ENCODE measurements around the gene RIMBP2.

Gene RIMBP2

GRCh38 chr12:130619385-130620001 lies 96.6 kb downstream of the RIMBP2 start:
- H2BK120ac ChIP-seq (ENCODE audit: low read depth, low read length), result no peak overlapping the region
- DNase-seq (ENCODE audit: low spot score), result no peak
- no peak overlapping the region for H3K4ac ChIP-seq (ENCODE audit: low read length)
- peaks cover 0 to 2% (median 0%) of the 10 kb centered on the region in 3 experiments for H3K27me3 ChIP-seq (ENCODE audit: control insufficient read depth in 3 of 3, insufficient read depth in 3 of 3, low read depth in 1 of 3, low read length in 3 of 3)
- peaks cover 0 to 9% of the 10 kb centered on the region in 2 donors for H3K9me3 ChIP-seq (replicated peaks in 1 of 2; ENCODE audit: control insufficient read depth in 2 of 2, insufficient read depth in 1 of 2, low read depth in 1 of 2, low read length in 2 of 2)
- H3K36me3 ChIP-seq (replicated peaks in 1 of 2; ENCODE audit: control insufficient read depth in 2 of 2, insufficient read depth in 2 of 2, low read length in 2 of 2), result no peaks in the 10 kb centered on the region
- H4K8ac ChIP-seq (ENCODE audit: low read depth, low read length), result no peak overlapping the region
- WGBS, 2 donors (ENCODE audit: extremely low coverage in 2 of 2, insufficient read length in 2 of 2, insufficient replicate concordance in 1 of 2), result no CpG with 5 or more reads among the region's 16 CpGs
- H3K4me3 ChIP-seq (ENCODE audit: low read length in 2 of 2), result no peak overlapping the region
- H3K4me2 ChIP-seq (ENCODE audit: insufficient read depth, low read length, poor library complexity, severe bottlenecking), result no peak overlapping the region
- H3K4me1 ChIP-seq (ENCODE audit: control insufficient read depth in 2 of 2, insufficient read depth in 1 of 2, low read depth in 1 of 2, low read length in 2 of 2), result peaks cover 0 to 3% of the 10 kb centered on the region in 2 donors
- no peak overlapping the region for H3K27ac ChIP-seq (replicated peaks; ENCODE audit: low read length)
- H3K14ac ChIP-seq (ENCODE audit: low read length), result no peak overlapping the region
- H2BK5ac ChIP-seq (ENCODE audit: low read length), result peak overlapping the region; percentile 31
- H2AK5ac ChIP-seq (ENCODE audit: low read depth, low read length), result peak overlapping the region; percentile 40
- no peaks in the 10 kb centered on the region for H3K79me1 ChIP-seq (ENCODE audit: low read depth, low read length)
- H2AFZ ChIP-seq (ENCODE audit: low read length), result no peak overlapping the region
- no peak overlapping the region for H3K9ac ChIP-seq (ENCODE audit: low read depth, low read length, poor library complexity)
- no peak overlapping the region for H3K23ac ChIP-seq (ENCODE audit: low read depth, low read length, poor library complexity)
- no peak overlapping the region for H4K91ac ChIP-seq (ENCODE audit: low read depth, low read length, poor library complexity)
- H2BK15ac ChIP-seq (ENCODE audit: low read length), result no peak overlapping the region
- H2BK12ac ChIP-seq (ENCODE audit: low read length), result no peak overlapping the region
- no peak overlapping the region for H3K18ac ChIP-seq (ENCODE audit: low read length)

DNA sequence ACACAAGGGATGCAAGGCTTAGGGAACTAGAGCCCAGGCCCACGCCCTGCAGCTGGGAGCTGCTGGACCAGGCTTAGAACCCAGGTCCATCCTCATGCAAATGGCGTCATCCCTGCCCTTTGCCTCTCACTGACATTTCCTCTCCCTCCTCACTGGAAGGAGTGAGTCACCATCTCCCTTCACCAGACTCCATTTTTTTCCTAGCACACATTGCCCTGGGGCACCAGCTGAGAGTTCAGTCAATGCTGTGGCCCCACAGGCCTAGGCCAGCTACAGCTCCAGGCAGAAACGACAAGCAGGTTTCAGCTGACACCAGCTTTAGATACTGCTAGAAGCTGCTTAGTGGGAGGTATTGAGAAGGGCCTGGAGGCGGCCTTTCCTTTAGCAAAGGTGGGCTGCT lies 98.9 kb downstream of the RIMBP2 start:
- Histone ChIP-seq H3K18ac (ENCODE audit: low read length) (no peak overlapping the region), H2BK12ac (ENCODE audit: low read length) (no peak overlapping the region), H3K9me3 (replicated peaks in 1 of 2; ENCODE audit: control insufficient read depth in 2 of 2, insufficient read depth in 1 of 2, low read depth in 1 of 2, low read length in 2 of 2) (peaks cover 0 to 6% of the 10 kb centered on the region in 2 donors), H3K4me2 (ENCODE audit: insufficient read depth, low read length, poor library complexity, severe bottlenecking) (no peak overlapping the region), H3K14ac (ENCODE audit: low read length) (no peak overlapping the region), H2AK5ac (ENCODE audit: low read depth, low read length) (no peak overlapping the region), H3K4me3 (ENCODE audit: low read length in 2 of 2) (no peak overlapping the region), H3K27me3 (ENCODE audit: control insufficient read depth in 3 of 3, insufficient read depth in 3 of 3, low read depth in 1 of 3, low read length in 3 of 3) (peaks cover 0 to 2% (median 0%) of the 10 kb centered on the region in 3 experiments), H4K91ac (ENCODE audit: low read depth, low read length, poor library complexity) (no peak overlapping the region), H3K23ac (ENCODE audit: low read depth, low read length, poor library complexity) (no peak overlapping the region), H3K4ac (ENCODE audit: low read length) (no peak overlapping the region), H3K79me1 (ENCODE audit: low read depth, low read length) (no peaks in the 10 kb centered on the region), H3K27ac (replicated peaks; ENCODE audit: low read length) (no peak overlapping the region), H2BK15ac (ENCODE audit: low read length) (no peak overlapping the region), H3K36me3 (replicated peaks in 1 of 2; ENCODE audit: control insufficient read depth in 2 of 2, insufficient read depth in 2 of 2, low read length in 2 of 2) (no peaks in the 10 kb centered on the region), H3K9ac (ENCODE audit: low read depth, low read length, poor library complexity) (no peak overlapping the region), H2BK120ac (ENCODE audit: low read depth, low read length) (no peak overlapping the region), H2AFZ (ENCODE audit: low read length) (no peak overlapping the region), H2BK5ac (ENCODE audit: low read length) (no peak overlapping the region), H3K4me1 (ENCODE audit: control insufficient read depth in 2 of 2, insufficient read depth in 1 of 2, low read depth in 1 of 2, low read length in 2 of 2) (peaks cover 0 to 3% of the 10 kb centered on the region in 2 donors), H4K8ac (ENCODE audit: low read depth, low read length) (no peak overlapping the region)
- no CpG with 5 or more reads among the region's 4 CpGs for WGBS, 2 donors (ENCODE audit: extremely low coverage in 2 of 2, insufficient read length in 2 of 2, insufficient replicate concordance in 1 of 2)
- DNase-seq (ENCODE audit: low spot score), result no peak

DNA sequence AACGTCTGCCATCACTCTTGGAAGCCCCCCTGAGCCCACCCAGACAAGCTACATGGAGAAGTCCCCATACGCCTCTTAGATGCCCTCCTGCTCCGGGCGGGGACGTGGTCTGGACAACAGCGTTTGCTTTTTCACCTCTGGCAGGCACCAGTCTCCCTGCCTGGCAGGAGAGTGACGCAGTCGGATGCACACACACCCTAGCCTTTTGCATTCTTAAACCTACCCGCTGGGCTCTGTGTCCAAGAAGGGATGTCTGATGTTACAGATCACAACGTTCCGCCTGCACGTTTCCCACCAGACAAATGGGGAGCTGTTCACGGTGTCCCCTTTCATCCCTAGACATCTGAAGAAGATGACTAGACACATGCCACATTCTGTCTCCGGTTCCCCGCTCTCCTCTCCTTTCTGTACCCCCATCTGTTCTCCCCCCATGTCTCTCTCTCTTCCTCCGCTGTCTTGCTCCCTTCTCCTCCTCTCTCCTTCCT lies 100.2 kb downstream of the RIMBP2 start:
- no peak overlapping the region for H3K18ac ChIP-seq (ENCODE audit: low read length)
- H2BK15ac ChIP-seq (ENCODE audit: low read length), result no peak overlapping the region
- H3K4ac ChIP-seq (ENCODE audit: low read length), result no peak overlapping the region
- WGBS, 2 donors (ENCODE audit: extremely low coverage in 2 of 2, insufficient read length in 2 of 2, insufficient replicate concordance in 1 of 2), result no CpG with 5 or more reads among the region's 16 CpGs
- H3K36me3 ChIP-seq (replicated peaks in 1 of 2; ENCODE audit: control insufficient read depth in 2 of 2, insufficient read depth in 2 of 2, low read length in 2 of 2), result no peaks in the 10 kb centered on the region
- no peak overlapping the region for H2BK120ac ChIP-seq (ENCODE audit: low read depth, low read length)
- H3K4me3 ChIP-seq (ENCODE audit: low read length in 2 of 2), result no peak overlapping the region
- no peak overlapping the region for H2BK12ac ChIP-seq (ENCODE audit: low read length)
- H3K9ac ChIP-seq (ENCODE audit: low read depth, low read length, poor library complexity), result no peak overlapping the region
- H3K23ac ChIP-seq (ENCODE audit: low read depth, low read length, poor library complexity), result no peak overlapping the region
- H3K4me1 ChIP-seq (ENCODE audit: control insufficient read depth in 2 of 2, insufficient read depth in 1 of 2, low read depth in 1 of 2, low read length in 2 of 2), result peaks cover 0 to 3% of the 10 kb centered on the region in 2 donors
- H3K27me3 ChIP-seq (ENCODE audit: control insufficient read depth in 3 of 3, insufficient read depth in 3 of 3, low read depth in 1 of 3, low read length in 3 of 3), result peaks cover 0 to 2% (median 0%) of the 10 kb centered on the region in 3 experiments
- H3K27ac ChIP-seq (replicated peaks; ENCODE audit: low read length), result no peak overlapping the region
- no peak overlapping the region for H2BK5ac ChIP-seq (ENCODE audit: low read length)
- H4K8ac ChIP-seq (ENCODE audit: low read depth, low read length), result no peak overlapping the region
- no peak overlapping the region for H4K91ac ChIP-seq (ENCODE audit: low read depth, low read length, poor library complexity)
- H3K79me1 ChIP-seq (ENCODE audit: low read depth, low read length), result no peaks in the 10 kb centered on the region
- H3K9me3 ChIP-seq (replicated peaks in 1 of 2; ENCODE audit: control insufficient read depth in 2 of 2, insufficient read depth in 1 of 2, low read depth in 1 of 2, low read length in 2 of 2), result peaks cover 0 to 6% of the 10 kb centered on the region in 2 donors
- no peak for DNase-seq (ENCODE audit: low spot score)
- H3K4me2 ChIP-seq (ENCODE audit: insufficient read depth, low read length, poor library complexity, severe bottlenecking), result no peak overlapping the region
- no peak overlapping the region for H3K14ac ChIP-seq (ENCODE audit: low read length)
- H2AK5ac ChIP-seq (ENCODE audit: low read depth, low read length), result no peak overlapping the region
- no peak overlapping the region for H2AFZ ChIP-seq (ENCODE audit: low read length)

DNA sequence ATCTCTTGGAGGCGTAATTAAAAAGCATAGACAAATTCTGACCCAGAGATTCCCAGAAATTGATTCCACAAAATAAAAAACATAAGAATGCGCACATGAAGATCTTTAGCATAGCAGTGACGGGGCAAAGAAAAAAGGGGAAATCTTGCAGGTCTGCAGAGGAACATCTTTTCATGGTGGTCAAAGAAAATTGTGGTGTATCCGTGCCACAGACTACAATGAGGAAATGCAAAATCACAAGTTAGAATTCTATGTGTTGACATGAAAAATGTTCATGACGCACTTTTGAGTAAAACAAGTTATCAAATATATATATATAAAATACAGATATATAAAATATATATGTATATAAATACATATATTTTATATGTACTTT lies 101.6 kb downstream of the RIMBP2 start:
- DNase-seq (ENCODE audit: low spot score), result no peak
- Histone ChIP-seq H3K79me1 (ENCODE audit: low read depth, low read length) (no peaks in the 10 kb centered on the region), H3K23ac (ENCODE audit: low read depth, low read length, poor library complexity) (no peak overlapping the region), H3K27ac (replicated peaks; ENCODE audit: low read length) (no peak overlapping the region), H4K8ac (ENCODE audit: low read depth, low read length) (no peak overlapping the region), H4K91ac (ENCODE audit: low read depth, low read length, poor library complexity) (no peak overlapping the region), H3K9ac (ENCODE audit: low read depth, low read length, poor library complexity) (no peak overlapping the region), H3K18ac (ENCODE audit: low read length) (no peak overlapping the region), H3K14ac (ENCODE audit: low read length) (no peak overlapping the region), H3K27me3 (ENCODE audit: control insufficient read depth in 3 of 3, insufficient read depth in 3 of 3, low read depth in 1 of 3, low read length in 3 of 3) (no peaks in the 10 kb centered on the region), H2BK12ac (ENCODE audit: low read length) (no peak overlapping the region), H2BK120ac (ENCODE audit: low read depth, low read length) (no peak overlapping the region), H2BK5ac (ENCODE audit: low read length) (no peak overlapping the region), H3K36me3 (replicated peaks in 1 of 2; ENCODE audit: control insufficient read depth in 2 of 2, insufficient read depth in 2 of 2, low read length in 2 of 2) (no peaks in the 10 kb centered on the region), H3K4me3 (ENCODE audit: low read length in 2 of 2) (no peak overlapping the region), H3K4me2 (ENCODE audit: insufficient read depth, low read length, poor library complexity, severe bottlenecking) (no peak overlapping the region), H3K4me1 (ENCODE audit: control insufficient read depth in 2 of 2, insufficient read depth in 1 of 2, low read depth in 1 of 2, low read length in 2 of 2) (peaks cover 0 to 3% of the 10 kb centered on the region in 2 donors), H2BK15ac (ENCODE audit: low read length) (no peak overlapping the region), H2AK5ac (ENCODE audit: low read depth, low read length) (no peak overlapping the region), H2AFZ (ENCODE audit: low read length) (no peak overlapping the region), H3K4ac (ENCODE audit: low read length) (no peak overlapping the region), H3K9me3 (replicated peaks in 1 of 2; ENCODE audit: control insufficient read depth in 2 of 2, insufficient read depth in 1 of 2, low read depth in 1 of 2, low read length in 2 of 2) (peaks cover 0 to 2% of the 10 kb centered on the region in 2 donors)
- WGBS, 2 donors (ENCODE audit: extremely low coverage in 2 of 2, insufficient read length in 2 of 2, insufficient replicate concordance in 1 of 2), result no CpG with 5 or more reads among the region's 5 CpGs

All from neuronal stem cell (in vitro differentiated cells).